AG10803 (cell line): ENCODE results near the gene ADAM30.

Experiments used
- DNase-seq: peaks from one replicate; pipeline ENCODE4 v3.0.0; 2010; ENCODE audit warnings: low read depth
- H3K4me3 ChIP-seq: 2 replicates; pipeline ENCODE4 v1.5.1; 2011; ENCODE audit warnings: mild to moderate bottlenecking, low read length, control low read depth
- TF ChIP-seq, protein P1 (sequence below): conservative IDR thresholded peaks from 2 replicates; pipeline ENCODE4 v1.5.1; 2011; ENCODE audit warnings: mild to moderate bottlenecking, low read length, control low read depth, inconsistent platforms

The ADAM30 gene

DNA sequence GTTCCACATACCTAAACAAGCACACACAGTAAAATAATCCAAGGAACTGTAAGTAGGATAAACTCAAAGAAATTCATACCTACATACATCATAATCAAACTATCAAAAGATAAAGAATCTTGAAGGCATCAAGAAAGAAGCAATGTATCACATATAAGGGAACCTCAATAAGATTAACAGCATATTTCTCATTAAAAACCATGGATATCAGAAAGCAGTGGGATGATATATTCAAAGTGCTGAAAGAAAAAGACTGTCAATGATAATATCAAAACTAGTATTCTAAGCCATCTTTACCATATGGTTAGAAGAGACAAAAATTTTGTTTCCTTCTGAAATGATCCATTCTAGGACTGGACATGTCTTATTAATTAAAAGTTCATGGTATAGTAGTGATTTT lies 37.1 kb upstream of the ADAM30 start:
- TF ChIP-seq, protein P1, sequence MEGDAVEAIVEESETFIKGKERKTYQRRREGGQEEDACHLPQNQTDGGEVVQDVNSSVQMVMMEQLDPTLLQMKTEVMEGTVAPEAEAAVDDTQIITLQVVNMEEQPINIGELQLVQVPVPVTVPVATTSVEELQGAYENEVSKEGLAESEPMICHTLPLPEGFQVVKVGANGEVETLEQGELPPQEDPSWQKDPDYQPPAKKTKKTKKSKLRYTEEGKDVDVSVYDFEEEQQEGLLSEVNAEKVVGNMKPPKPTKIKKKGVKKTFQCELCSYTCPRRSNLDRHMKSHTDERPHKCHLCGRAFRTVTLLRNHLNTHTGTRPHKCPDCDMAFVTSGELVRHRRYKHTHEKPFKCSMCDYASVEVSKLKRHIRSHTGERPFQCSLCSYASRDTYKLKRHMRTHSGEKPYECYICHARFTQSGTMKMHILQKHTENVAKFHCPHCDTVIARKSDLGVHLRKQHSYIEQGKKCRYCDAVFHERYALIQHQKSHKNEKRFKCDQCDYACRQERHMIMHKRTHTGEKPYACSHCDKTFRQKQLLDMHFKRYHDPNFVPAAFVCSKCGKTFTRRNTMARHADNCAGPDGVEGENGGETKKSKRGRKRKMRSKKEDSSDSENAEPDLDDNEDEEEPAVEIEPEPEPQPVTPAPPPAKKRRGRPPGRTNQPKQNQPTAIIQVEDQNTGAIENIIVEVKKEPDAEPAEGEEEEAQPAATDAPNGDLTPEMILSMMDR, result no peak

DNA sequence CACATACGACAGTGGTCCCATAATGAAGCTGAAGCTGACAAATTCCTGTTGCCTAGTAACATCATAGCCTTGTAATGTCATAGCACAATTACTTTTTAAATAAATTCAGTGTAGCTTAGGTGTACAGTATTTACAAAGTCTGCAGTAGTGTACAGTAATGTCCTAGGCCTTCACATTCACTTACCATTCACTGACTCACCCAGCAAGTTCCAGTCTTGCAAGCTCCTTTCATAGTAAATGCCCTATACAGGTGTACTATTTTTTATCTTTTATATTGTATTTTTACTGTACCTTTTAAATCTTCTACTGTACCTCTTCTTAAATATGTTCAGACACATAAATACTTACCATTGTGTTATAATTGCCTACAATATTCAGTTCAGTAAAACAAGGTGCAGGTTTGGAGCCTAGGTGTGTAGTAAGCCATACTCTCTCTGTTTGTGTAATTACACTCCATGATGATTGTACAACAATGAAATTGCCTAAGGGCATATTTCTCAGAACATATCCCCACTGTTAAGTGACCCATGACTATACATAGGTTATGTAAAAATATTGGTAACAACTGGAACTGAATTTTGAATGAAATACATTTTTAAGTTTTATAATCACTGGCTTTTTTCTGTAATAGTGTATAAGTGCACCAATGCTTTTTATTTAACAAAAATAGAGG lies 33.5 kb upstream of the ADAM30 start:
- no peak for DNase-seq
- TF ChIP-seq, protein P1, result no peak
- H3K4me3 ChIP-seq, result no peak overlapping the region

More for the DNA sequence above, 37.1 kb upstream of the ADAM30 start:
- no peak for DNase-seq
- no peak overlapping the region for H3K4me3 ChIP-seq

DNA sequence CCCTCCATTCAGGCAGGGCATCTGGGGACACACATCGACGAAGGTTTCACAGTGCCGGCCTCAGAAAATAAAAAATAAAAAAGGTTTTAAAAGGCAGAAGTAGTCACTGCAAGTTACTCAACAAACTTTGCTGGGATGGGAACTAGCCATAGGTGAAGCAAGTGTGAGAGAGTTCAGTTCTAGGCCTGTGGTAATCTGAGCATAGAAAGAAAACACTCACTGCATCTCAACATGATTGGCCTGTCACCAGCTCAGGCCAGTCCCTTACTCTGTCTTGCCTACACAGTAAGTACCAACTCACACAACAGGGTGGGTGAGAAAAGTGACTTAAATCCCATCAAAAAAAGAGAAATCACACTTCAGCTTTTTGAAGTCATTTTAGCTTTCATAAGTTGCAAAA lies 30.2 kb upstream of the ADAM30 start:
- no peak overlapping the region for H3K4me3 ChIP-seq
- TF ChIP-seq, protein P1, result no peak
- DNase-seq, result no peak

DNA sequence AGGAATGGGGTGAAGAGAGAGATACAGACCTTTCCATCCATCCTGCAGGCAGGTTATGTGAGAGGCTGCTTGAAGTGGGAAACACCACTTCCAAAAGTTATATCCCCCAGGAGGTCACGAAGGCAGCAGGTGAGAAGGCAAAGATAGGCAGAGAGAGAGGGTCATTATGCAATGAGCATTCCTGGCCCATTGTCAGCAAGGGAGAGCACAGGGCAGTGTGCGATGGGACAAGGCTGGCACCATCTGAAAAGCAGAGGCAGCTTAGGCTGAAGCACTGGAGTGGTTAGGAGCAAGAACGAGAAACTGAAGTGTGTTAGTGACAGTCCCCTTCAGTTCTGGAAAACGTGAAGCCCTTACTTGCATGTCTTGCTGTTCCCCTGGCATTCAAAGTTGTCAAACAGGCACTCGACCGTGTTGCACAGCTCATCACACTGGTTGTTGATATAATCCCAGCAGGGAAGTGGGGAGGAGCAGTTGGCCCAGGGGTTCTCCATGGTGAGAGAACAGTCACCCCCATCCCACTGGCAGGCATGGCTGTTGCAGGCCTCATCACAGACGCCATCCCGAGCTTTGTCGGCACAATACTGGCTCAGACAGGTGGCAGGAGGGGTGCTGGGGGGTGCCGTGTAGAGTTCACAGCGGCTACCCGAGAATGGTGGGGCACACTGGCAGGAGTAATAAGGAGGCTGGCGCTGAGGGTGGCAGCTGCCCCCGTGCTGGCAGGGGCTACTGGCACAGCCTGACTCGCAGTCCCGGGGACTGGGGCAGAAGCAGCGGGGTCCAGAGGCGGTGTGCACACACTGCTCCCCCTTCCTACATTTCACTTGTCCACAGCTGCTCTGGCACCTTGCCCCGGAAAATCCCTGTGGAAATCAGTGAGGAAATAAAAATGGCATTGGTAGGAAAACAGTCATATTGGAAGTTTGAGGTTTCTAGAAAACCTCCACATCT lies 28.9 kb upstream of the ADAM30 start:
- TF ChIP-seq, protein P1, result no peak
- H3K4me3 ChIP-seq, result no peak overlapping the region
- DNase-seq, result no peak

DNA sequence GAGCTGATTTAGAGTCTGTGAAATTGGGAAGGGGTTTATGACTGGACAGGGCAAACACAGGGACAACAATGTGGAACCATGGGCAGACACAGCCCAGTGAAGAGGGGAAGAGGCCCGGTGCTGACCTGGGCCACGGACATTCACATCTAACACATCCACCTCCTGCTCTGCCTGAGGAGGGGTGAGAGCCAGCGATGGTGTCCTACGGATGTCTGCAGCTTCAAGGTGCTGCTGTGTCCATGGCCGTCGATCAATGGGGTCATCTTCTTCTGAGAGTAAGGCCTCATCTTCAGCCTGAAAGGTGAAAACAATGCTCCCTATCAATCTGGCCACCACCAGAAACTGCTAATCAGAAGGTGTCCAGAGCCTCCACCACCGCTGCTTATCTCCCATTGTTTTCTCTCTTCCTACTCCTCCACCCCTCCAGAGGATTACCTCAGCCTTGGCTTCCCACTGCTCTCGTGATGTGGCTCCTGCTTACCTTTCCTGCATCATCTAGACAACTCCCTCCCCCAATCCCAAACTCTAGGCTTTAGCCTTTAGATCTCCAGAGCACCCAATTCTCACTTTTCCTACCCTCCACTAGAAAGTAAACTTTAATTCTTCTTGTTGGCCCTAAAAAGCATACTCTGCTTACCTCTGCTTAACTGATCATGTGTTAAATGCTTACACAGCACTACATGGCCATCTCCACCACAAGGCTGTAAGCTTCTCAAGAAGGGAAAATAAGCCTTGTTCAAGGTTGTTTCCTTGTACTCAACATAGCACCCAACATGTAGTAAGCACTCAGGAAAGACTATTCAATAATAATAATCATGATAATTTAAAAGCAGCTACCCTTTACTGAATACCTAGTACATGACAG lies 24.0 kb upstream of the ADAM30 start:
- no peak overlapping the region for H3K4me3 ChIP-seq
- DNase-seq, result no peak
- TF ChIP-seq, protein P1, result no peak

DNA sequence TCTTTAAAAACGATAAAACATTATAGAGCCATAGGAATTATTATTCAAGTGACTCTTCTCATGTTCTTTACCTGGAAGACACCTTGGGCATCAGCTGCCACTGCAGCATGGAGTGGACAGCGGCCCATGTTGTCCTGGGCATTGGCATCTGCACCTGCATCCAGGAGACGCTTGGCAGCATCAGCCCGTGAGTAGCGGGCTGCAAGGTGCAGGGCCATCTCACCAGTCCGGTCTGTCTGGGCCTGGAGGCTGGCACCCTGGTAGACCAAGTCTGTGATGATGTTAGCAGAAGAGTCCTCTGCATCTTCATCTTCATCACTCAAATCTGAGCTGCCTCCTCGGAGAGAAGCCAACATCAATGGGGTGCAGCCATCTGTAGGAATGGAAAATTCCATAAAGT lies 22.9 kb upstream of the ADAM30 start:
- H3K4me3 ChIP-seq, result no peak overlapping the region
- TF ChIP-seq, protein P1, result no peak
- no peak for DNase-seq
